GM06990 (cell line): ENCODE measurements around the gene MPPED2.

Experiments
- DNase-seq: peaks from one replicate; pipeline ENCODE4 v3.0.0-alpha.2; 2011; ENCODE audit not compliant: insufficient read length; ENCODE audit errors: extremely low read depth
- H3K27me3 ChIP-seq: replicated peaks from 2 replicates; pipeline ENCODE4 v1.6.0; 2011; ENCODE audit warnings: low read length; ENCODE audit not compliant: control insufficient read depth, insufficient read depth
- H3K36me3 ChIP-seq: 2 replicates; pipeline ENCODE4 v1.5.1; 2011; ENCODE audit warnings: low read length; ENCODE audit not compliant: control insufficient read depth, insufficient read depth
- H3K4me3 ChIP-seq: replicated peaks from 2 replicates; pipeline ENCODE4 v1.5.1; 2011; ENCODE audit warnings: low read depth, mild to moderate bottlenecking, control low read depth, low read length
- CTCF ChIP-seq: IDR thresholded peaks from 2 replicates; pipeline ENCODE4 v1.5.1; 2011; ENCODE audit warnings: low read length, control low read depth, mild to moderate bottlenecking, inconsistent platforms; ENCODE audit not compliant: insufficient read depth, poor library complexity, severe bottlenecking

Gene MPPED2

DNA sequence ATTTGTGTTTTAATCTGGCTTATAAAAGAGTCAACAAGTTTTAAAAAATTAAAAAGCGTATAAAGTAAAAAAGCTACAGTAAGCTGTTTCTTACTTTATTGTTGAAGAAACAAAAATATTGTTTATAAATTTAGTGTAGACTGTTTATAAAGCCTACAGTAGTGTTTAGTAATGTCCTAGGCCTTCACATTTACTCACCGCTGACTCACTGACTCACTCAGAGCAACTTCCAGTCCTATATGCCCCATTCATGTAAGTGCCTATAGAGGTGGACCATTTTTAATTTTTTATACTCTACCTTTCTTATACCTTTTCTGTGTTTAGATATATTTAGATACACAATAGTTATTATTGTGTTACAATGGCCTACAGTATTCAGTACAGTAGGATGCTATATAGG, 12.2 kb downstream of the MPPED2 start:
- Histone ChIP-seq H3K4me3 (no peak overlapping the region), H3K36me3 (no peaks in the 10 kb centered on the region), H3K27me3 (no peaks in the 10 kb centered on the region)
- no peak for TF ChIP-seq CTCF
- DNase-seq = no peak

GRCh38 chr11:30568931-30569330, 17.2 kb downstream of the MPPED2 start:
- no peak for TF ChIP-seq CTCF
- Histone ChIP-seq H3K36me3 (no peaks in the 10 kb centered on the region), H3K4me3 (no peak overlapping the region), H3K27me3 (no peaks in the 10 kb centered on the region)
- DNase-seq = no peak

GRCh38 chr11:30567644-30568043, 18.5 kb downstream of the MPPED2 start:
- no peaks in the 10 kb centered on the region for H3K27me3 ChIP-seq

DNA sequence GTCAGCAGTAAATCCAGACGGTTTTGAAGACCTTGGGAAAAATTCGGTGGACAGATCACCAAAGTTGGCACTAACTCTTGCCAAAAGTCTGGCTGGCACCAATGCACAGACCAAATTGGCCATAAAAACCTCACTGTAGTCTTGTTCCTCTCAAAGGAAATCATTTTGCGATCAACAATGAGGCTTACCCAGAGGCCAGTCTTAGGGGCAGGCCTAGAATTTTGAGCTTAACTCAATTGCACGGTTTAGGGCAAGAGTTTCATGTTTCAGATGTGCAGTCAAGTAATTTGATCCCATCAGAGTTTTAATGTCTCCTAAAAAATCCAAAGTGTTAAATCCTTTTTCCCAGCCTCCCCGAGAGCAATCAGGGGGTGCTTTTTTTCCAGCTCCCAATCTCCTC, 19.0 kb downstream of the MPPED2 start:
- no peak for TF ChIP-seq CTCF
- no peaks in the 10 kb centered on the region for H3K36me3 ChIP-seq

More at GRCh38 chr11:30567644-30568043, 18.5 kb downstream of the MPPED2 start:
- TF ChIP-seq CTCF = no peak
- Histone ChIP-seq H3K4me3 (no peak overlapping the region), H3K36me3 (no peaks in the 10 kb centered on the region)
- DNase-seq = no peak

GRCh38 chr11:30566482-30566881, 19.7 kb downstream of the MPPED2 start:
- Histone ChIP-seq H3K27me3 (no peaks in the 10 kb centered on the region), H3K36me3 (no peaks in the 10 kb centered on the region), H3K4me3 (no peak overlapping the region)
- no peak for TF ChIP-seq CTCF
- DNase-seq = no peak

More for the DNA sequence above, 19.0 kb downstream of the MPPED2 start:
- DNase-seq = no peak
- Histone ChIP-seq H3K4me3 (no peak overlapping the region), H3K27me3 (no peaks in the 10 kb centered on the region)

DNA sequence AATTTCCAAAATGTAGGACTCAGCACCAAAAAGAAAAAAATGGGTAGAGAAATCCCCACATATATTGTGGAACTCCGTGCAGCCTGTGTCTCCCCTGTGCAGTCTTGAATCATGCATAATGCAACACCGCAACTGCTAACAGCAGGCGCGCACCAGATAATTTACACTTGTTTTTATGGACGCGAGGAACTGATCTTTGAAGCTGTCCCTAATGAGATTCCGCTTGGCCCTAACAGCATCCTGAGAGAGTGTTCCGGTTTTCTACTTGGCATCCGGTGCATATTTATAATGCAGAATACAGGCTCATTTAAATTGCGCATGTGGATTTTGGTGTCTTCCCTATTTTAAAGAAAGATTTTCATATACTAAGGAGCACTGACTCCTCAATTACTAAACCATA, 21.1 kb downstream of the MPPED2 start:
- TF ChIP-seq CTCF = no peak
- DNase-seq = no peak
- Histone ChIP-seq H3K36me3 (no peaks in the 10 kb centered on the region), H3K27me3 (no peaks in the 10 kb centered on the region), H3K4me3 (no peak overlapping the region)
